Inferior parietal cortex (tissue), 1 donor: ENCODE results near the gene PLCG1.

ENCODE experiments used
- DNase-seq: peaks from one replicate; pipeline ENCODE4 v3.0.0-alpha.2; 2016; ENCODE audit errors: extremely low spot score

The PLCG1 gene

DNA sequence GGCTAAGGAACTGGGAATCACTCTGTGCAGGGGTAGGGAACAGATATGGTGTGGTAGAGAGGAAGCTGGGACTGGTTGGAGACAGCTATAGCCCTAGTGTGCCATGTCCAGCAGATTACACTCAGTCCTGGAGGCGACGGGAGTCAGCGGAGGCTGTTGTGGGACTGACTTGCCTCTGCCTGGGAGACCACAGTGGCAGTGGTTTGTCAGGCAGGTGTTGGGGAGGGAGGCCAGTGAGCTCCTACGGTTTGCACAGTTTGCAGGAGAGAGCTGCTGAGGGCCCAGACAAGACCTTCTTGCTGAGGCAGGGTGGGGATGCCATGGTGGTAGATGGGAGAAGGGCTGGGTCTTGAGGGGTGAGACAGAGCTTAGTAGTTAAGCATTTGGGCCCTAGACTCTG, 4.9 kb downstream of the PLCG1 start:
- no peak for DNase-seq

DNA sequence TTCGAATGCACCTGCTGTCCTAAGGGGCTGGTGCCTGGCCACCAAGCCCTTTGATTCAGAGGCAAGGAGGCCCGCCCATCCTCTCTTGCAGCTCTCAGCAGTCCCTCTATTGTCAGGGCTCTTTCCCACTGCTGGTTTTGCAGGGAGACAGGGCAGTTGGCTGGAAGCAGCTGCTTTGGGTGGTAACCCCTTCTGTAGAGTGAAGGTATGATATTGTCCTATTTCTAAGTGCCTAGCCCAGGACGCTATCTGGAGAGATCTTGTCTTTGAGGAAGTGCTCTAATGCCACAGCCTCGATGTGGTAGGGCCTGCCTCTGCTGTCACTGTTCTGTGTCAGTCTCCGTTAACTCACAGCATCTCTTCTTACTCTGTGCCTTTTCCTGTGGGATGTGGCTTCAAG, 5.6 kb downstream of the PLCG1 start:
- no peak for DNase-seq

DNA sequence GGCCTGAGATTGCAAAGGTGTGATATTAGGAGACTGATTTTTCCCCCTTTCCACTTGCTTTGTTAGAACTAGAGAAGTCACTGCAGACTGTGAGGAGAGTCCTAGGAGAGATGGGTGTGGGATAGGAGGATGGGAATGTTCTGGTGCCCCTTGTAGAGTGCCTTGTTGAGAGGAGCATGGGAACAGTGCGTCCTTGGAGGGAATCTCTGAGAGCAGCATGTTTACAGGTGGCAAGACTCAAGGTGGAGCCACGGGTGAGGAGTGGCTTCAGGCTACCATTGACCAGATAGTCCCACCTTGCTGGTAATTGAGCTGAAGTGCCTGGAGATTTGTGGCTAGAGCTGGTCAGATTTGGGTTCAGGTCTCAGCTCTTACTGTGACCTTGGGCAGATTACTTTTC, 6.0 kb downstream of the PLCG1 start:
- DNase-seq, result no peak

DNA sequence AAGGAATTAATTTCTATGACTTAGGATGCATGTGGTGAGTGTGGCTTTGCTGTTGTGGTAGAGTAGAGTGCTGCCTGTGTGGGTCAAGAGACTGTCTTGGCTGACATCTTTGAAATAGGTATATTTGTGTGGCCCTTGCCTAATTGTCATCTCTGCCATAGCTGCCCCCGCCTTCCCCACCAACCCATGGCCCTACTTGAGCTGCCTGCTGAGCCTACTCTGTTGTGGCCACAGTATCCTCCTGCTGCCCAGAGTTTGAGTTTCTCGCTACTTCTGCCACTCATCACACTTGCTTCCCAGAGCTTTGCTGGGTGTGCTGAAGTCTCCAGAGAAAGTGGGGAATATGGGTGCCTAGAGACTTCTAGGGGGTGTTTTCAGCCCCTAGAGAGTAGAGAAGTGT, 8.0 kb downstream of the PLCG1 start:
- DNase-seq, result no peak

DNA sequence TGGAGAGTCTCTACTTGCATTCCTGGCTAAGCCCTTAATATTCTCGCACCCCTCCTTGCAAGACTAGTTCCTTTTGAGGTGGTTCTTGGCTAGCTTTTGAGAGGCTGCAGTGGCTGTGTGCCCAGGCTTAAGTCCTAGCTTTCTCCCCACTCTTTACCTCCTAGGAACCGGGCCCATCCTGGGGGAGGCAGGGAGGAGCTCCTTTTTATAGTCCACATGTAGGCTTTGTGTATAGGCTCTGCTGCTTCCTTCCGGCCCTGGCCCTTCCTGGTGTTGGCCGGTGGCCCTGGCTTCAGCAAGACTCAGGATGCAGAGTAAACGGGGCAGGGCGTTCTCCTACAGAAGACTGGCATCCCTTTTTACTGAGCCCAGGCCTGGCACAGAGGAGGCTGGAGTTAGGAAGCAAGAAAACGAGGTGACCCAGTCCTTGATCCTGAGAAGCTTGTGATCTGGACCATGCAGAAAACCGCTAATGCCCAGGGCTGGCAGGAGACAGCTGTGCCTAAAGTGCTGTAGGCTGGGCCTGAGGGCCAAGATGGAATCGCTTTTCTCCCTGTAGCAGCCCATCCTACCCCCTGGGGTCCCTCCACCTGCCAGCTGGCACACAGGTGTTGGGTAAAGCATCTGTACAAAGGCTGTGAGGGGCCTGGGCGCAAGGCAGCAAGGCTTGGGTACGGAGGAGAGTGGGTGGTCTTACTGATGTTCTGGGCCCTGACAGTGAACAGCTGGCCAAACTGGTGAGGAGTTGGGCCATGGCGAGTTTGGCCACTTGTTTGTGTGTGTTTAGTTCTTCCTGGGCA, 8.7 kb downstream of the PLCG1 start:
- no peak for DNase-seq

DNA sequence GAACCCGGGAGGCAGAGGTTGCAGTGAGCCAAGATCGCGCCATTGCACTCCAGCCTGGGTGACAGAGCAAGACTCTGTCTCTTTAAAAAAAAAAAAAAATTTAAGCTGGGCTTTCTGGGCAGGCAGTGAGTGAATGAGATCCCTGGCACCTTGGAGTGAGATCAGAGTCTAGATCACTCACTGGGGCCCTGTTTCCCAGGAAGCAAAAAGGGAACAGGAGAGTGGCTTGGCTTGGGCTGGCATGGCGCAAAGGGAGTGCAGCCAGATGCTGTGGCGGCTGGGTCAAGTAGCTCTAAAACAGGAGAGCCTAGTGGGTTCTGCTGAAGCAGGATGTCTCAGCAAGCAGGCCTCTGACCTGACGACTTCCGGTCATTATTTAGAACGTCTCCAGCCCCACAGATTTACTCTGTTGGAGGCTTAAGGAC, 10.4 kb downstream of the PLCG1 start:
- no peak for DNase-seq

DNA sequence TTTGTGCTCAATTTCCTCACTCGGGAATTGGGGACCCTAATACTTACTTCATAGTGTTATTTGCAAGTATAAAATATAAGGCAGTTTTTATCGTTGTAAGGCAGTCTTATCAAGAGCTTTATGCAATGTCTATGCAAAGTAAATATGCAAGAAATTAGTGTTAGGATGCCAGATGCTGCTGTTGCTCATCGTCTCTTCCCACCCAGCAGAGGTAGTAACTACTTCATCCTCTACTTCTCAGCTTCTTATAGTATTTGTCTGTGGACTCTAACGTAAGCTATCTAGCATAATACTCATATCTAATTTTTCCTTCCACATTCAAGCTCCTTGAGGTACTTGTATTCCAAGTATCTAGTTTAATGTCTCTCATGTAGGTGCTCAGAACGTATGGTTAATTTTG, 11.6 kb downstream of the PLCG1 start:
- DNase-seq, result no peak

- DNase-seq, result no peak
Observed at GRCh38 chr20:41150664-41151063, 13.3 kb downstream of the PLCG1 start.

DNA sequence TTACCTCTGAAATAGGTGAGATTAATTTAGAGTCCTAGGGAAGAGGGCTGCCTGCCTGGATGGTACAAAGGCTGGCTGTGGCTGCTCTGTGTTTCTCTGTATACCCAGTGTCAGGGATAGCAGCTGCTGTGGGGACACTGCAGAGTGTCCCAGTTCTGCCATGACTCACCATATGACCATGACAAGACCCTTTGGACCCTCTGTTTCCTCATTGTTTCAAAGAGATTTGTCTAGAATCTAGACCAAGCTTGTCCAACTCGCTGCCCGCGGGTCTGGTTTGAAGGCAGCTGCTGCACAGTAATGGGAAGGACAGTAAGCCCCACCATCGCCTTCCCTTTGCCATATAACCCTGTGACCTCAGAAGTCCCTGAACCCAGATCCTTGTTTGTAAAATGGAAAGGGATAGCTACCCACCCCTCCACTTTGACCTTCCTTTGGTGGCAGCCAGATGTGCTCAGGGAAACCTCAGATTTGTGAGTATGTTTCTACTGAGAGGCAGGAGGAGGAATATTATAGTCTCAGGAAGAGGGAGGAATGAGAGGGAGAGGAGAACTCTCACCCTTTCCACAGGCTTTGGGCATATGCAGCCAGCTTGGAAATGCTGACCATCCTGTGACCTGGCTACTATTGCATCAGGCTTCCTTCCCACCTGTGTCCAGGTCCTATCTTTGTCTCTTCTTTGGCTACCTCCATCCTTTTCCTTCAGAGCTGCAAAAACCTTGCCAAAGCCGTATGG, 14.0 kb downstream of the PLCG1 start:
- DNase-seq, result no peak

DNA sequence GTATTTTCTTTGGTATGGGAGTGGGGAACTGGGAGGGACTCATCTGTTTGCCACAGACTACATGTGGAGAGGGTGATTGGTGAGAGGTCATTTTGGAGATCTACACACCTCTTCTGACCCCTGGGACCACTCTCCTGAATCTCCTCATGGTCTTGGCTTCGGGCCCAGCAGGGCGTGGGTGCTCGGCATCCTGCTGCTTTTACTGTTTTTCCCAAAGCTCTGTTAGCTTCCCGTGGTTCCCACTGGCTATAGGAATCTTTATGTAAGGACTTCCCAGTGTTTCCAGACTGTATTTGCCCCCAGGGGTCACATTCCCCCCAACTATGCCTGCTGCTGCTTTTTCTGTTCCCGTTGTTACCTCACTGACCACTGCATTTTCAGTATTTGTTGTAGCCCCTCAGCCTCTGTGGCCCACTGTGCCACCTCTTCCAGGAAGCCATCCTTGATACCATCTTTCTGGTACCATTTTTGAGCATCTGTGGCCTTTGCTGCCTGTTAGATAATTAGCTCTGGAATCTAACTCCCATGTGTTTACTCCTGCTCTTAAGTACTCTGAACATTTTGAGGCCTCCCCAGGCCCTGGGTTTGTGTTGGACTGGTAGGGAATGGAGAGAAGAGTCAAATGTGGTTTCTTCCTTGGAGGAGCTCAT, 14.9 kb downstream of the PLCG1 start:
- no peak for DNase-seq

GRCh38 chr20:41154436-41155176, 17.3 kb downstream of the PLCG1 start:
- DNase-seq, result no peak

DNA sequence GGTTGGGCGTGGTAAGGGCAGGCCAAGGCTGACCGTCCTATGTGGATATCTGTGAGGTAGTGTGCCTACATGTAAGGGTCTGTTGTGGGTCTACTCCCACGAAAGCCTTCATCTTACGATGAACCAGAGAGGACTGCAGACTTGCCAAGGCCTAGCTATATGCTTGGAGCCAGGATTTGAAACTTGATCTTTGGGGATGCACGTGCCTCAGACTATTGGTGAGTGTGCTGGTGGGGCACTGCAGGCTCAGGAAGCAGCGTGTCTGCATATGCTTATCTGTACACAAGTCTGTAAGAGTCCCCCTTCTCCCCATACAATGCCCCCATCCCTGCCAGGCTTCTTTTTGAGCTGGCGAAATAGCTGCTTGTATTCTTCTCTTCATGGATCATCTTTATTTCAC, 17.9 kb downstream of the PLCG1 start:
- DNase-seq, result no peak

- DNase-seq, result no peak
Observed at GRCh38 chr20:41158082-41158625, 20.8 kb downstream of the PLCG1 start.

GRCh38 chr20:41159547-41159946, 22.2 kb downstream of the PLCG1 start:
- DNase-seq, result no peak

DNA sequence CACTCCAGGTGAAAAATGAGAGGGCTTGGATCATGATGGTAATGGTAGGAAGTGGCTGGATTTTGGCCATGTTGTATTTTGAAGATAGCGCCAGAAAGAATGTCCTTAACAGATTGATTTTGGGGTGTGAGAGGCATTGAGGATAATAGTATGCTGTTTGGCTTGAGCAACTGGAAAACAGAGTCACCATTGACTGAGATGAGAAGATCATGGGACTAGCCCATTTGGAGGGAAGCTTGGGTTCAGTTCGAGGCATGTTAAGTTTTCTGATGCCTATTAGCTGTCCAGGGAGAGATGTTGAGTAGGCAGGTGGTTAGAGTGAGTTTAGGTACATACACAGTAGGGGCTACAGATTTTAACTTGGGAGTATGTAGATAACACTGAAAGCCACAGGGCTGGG, 23.3 kb downstream of the PLCG1 start:
- no peak for DNase-seq

- DNase-seq, result no peak
Observed at GRCh38 chr20:41161886-41162285, 24.5 kb downstream of the PLCG1 start.

- no peak for DNase-seq
Observed at GRCh38 chr20:41162396-41162795, 25.1 kb downstream of the PLCG1 start.

- no peak for DNase-seq
Observed at GRCh38 chr20:41163821-41164220, 26.5 kb downstream of the PLCG1 start.

DNA sequence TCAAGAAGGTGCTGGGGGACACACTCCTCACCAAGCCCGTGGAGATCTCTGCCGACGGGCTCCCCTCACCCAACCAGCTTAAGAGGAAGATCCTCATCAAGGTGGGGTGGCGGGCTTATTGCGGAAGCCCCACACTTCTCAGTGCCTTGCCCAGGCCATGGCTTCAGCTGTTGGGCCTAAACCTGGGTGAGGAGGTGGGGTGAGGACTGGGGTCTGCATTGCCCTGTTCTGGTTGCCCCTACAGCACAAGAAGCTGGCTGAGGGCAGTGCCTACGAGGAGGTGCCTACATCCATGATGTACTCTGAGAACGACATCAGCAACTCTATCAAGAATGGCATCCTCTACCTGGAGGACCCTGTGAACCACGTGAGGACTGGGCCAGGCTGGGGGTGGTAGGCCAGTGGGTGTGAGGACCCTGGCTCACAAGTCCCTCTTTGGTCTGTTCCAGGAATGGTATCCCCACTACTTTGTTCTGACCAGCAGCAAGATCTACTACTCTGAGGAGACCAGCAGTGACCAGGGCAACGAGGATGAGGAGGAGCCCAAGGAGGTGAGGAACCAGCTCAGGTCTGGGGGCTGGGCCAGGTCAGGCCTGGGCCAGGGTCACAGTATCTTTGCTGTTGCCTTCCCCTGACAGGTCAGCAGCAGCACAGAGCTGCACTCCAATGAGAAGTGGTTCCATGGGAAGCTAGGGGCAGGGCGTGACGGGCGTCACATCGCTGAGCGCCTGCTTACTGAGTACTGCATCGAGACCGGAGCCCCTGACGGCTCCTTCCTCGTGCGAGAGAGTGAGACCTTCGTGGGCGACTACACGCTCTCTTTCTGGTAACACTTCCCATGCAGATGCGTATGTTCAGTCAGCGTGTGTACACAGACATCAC, 27.9 kb downstream of the PLCG1 start:
- DNase-seq, result no peak

GRCh38 chr20:41166201-41167117, 29.1 kb downstream of the PLCG1 start:
- no peak for DNase-seq
